Measurements from ENCODE around the gene RCCD1.

Gene RCCD1

DNA sequence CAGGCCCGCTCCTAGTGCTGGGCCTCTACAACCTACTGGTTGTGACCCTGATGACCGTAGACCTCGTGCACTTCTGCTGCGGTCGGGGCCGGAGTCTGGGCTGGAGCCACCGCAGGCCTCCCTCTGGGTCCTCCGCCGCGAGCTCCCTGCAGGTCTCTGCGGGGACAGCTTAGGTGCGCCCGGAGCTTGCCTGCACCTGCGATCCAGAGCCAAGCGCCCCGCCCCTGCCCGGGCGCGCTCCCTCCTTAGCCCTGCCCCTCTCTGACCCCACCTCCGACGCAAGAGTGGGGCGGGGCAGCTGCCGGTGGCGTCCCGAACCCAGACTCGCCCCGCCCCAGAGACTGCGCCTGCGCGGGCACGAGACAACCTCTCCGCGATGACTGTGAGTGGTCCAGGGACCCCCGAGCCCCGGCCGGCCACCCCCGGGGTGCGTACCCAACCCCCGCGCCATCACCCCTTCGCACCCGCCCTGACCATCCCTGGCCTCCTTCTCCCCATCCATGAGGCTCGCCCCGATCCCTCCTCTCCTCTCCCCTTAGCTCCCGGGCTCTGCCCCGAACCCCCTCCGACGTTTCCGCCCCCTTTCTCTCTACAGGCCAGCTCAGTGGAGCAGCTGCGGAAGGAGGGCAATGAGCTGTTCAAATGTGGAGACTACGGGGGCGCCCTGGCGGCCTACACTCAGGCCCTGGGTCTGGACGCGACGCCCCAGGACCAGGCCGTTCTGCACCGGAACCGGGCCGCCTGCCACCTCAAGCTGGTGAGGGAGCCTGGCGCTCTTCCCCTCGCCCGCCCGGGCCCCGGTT, 19.5 kb upstream of the RCCD1 start, which contains the start of gene UNC45A:
UNC45A (plus strand) TSS at position 337 of the 803 bp plus-strand sequence; CDS start at position 377, 40 bp downstream.
- peak; percentile 88 for DNase-seq (ENCODE audit: low spot score)
- peak within 1 kb of the TSS; percentile 83 for H3K14ac ChIP-seq (ENCODE audit: low read length)
- peak within 1 kb of the TSS; percentile 97 for H2AFZ ChIP-seq (ENCODE audit: low read length)
- WGBS, 2 donors (ENCODE audit: extremely low coverage in 2 of 2, insufficient read length in 2 of 2, insufficient replicate concordance in 1 of 2): no CpG with 5 or more reads among the region's 65 CpGs
- peak within 1 kb of the TSS; percentile 63 for H3K23ac ChIP-seq (ENCODE audit: low read depth, low read length, poor library complexity)
- H2BK12ac ChIP-seq (ENCODE audit: low read length): no peak within 1 kb of the TSS
- peaks cover 12 to 36% of the 10 kb centered on the region in 2 donors for H3K36me3 ChIP-seq (replicated peaks in 1 of 2; ENCODE audit: control insufficient read depth in 2 of 2, insufficient read depth in 2 of 2, low read length in 2 of 2)
- H3K9me3 ChIP-seq (replicated peaks in 1 of 2; ENCODE audit: control insufficient read depth in 2 of 2, insufficient read depth in 1 of 2, low read depth in 1 of 2, low read length in 2 of 2): no peaks in the 10 kb centered on the region
- H2BK5ac ChIP-seq (ENCODE audit: low read length): no peak within 1 kb of the TSS
- H3K27me3 ChIP-seq (ENCODE audit: control insufficient read depth in 3 of 3, insufficient read depth in 3 of 3, low read depth in 1 of 3, low read length in 3 of 3): peaks cover 0 to 5% (median 4%) of the 10 kb centered on the region in 3 experiments
- peak within 1 kb of the TSS; percentile 93 for H3K9ac ChIP-seq (ENCODE audit: low read depth, low read length, poor library complexity)
- peaks cover 14 to 15% of the 10 kb centered on the region in 2 donors for H3K4me1 ChIP-seq (ENCODE audit: control insufficient read depth in 2 of 2, insufficient read depth in 1 of 2, low read depth in 1 of 2, low read length in 2 of 2)
- no peak within 1 kb of the TSS for H4K8ac ChIP-seq (ENCODE audit: low read depth, low read length)
- peak within 1 kb of the TSS; percentile 99 for H3K4me2 ChIP-seq (ENCODE audit: insufficient read depth, low read length, poor library complexity, severe bottlenecking)
- H2BK15ac ChIP-seq (ENCODE audit: low read length): no peak within 1 kb of the TSS
- no peaks in the 10 kb centered on the region for H3K79me1 ChIP-seq (ENCODE audit: low read depth, low read length)
- H3K4me3 ChIP-seq (ENCODE audit: low read length in 2 of 2): peak within 1 kb of the TSS; percentile 74 to 90
- H3K4ac ChIP-seq (ENCODE audit: low read length): peak within 1 kb of the TSS; percentile 6
- peak within 1 kb of the TSS; percentile 94 for H3K18ac ChIP-seq (ENCODE audit: low read length)
- peak within 1 kb of the TSS; percentile 4 for H2AK5ac ChIP-seq (ENCODE audit: low read depth, low read length)
- no peak within 1 kb of the TSS for H3K27ac ChIP-seq (replicated peaks; ENCODE audit: low read length)
- no peak within 1 kb of the TSS for H4K91ac ChIP-seq (ENCODE audit: low read depth, low read length, poor library complexity)
- H2BK120ac ChIP-seq (ENCODE audit: low read depth, low read length): no peak within 1 kb of the TSS

GRCh38 chr15:90936823-90937222, 17.9 kb upstream of the RCCD1 start:
- no peak for DNase-seq (ENCODE audit: low spot score)
- Histone ChIP-seq H3K9ac (ENCODE audit: low read depth, low read length, poor library complexity) (no peak overlapping the region), H4K8ac (ENCODE audit: low read depth, low read length) (no peak overlapping the region), H3K36me3 (replicated peaks in 1 of 2; ENCODE audit: control insufficient read depth in 2 of 2, insufficient read depth in 2 of 2, low read length in 2 of 2) (peaks cover 22 to 50% of the 10 kb centered on the region in 2 donors), H3K23ac (ENCODE audit: low read depth, low read length, poor library complexity) (no peak overlapping the region), H2AK5ac (ENCODE audit: low read depth, low read length) (no peak overlapping the region), H3K4me1 (ENCODE audit: control insufficient read depth in 2 of 2, insufficient read depth in 1 of 2, low read depth in 1 of 2, low read length in 2 of 2) (peaks cover 13 to 14% of the 10 kb centered on the region in 2 donors), H3K18ac (ENCODE audit: low read length) (no peak overlapping the region), H3K27ac (replicated peaks; ENCODE audit: low read length) (no peak overlapping the region), H3K4me3 (ENCODE audit: low read length in 2 of 2) (no peak overlapping the region), H2AFZ (ENCODE audit: low read length) (no peak overlapping the region), H3K4me2 (ENCODE audit: insufficient read depth, low read length, poor library complexity, severe bottlenecking) (no peak overlapping the region), H2BK15ac (ENCODE audit: low read length) (no peak overlapping the region), H3K4ac (ENCODE audit: low read length) (no peak overlapping the region), H3K14ac (ENCODE audit: low read length) (no peak overlapping the region), H3K9me3 (replicated peaks in 1 of 2; ENCODE audit: control insufficient read depth in 2 of 2, insufficient read depth in 1 of 2, low read depth in 1 of 2, low read length in 2 of 2) (no peaks in the 10 kb centered on the region), H3K27me3 (ENCODE audit: control insufficient read depth in 3 of 3, insufficient read depth in 3 of 3, low read depth in 1 of 3, low read length in 3 of 3) (peaks cover 0 to 5% (median 4%) of the 10 kb centered on the region in 3 experiments), H4K91ac (ENCODE audit: low read depth, low read length, poor library complexity) (no peak overlapping the region), H2BK5ac (ENCODE audit: low read length) (no peak overlapping the region), H2BK120ac (ENCODE audit: low read depth, low read length) (no peak overlapping the region), H3K79me1 (ENCODE audit: low read depth, low read length) (no peaks in the 10 kb centered on the region), H2BK12ac (ENCODE audit: low read length) (no peak overlapping the region)
- no CpG with 5 or more reads among the region's 1 CpG for WGBS, 2 donors (ENCODE audit: extremely low coverage in 2 of 2, insufficient read length in 2 of 2, insufficient replicate concordance in 1 of 2)

DNA sequence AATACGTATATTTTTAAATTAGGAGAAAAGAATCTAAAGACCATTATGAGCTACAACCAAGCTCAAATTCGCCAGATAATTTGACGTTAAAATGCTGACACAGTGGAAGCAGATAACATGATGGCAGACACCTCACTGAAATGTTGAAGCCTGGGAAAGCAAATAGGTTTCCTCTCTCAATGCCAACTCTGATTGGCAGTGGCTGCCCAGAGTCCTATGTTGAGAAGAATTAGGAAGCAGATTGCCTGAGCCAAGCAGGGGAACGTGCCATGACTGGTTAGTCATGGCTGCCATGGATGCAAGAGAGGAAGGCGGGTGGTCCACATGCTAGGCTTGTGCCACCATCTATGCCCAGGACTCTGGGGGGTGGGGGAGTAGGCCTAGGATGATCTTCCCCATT, 16.4 kb upstream of the RCCD1 start:
- Histone ChIP-seq H2AFZ (ENCODE audit: low read length) (no peak overlapping the region), H3K4me2 (ENCODE audit: insufficient read depth, low read length, poor library complexity, severe bottlenecking) (no peak overlapping the region), H3K23ac (ENCODE audit: low read depth, low read length, poor library complexity) (no peak overlapping the region), H2BK5ac (ENCODE audit: low read length) (no peak overlapping the region), H2AK5ac (ENCODE audit: low read depth, low read length) (no peak overlapping the region), H3K27me3 (ENCODE audit: control insufficient read depth in 3 of 3, insufficient read depth in 3 of 3, low read depth in 1 of 3, low read length in 3 of 3) (peaks cover 0 to 5% (median 4%) of the 10 kb centered on the region in 3 experiments), H3K36me3 (replicated peaks in 1 of 2; ENCODE audit: control insufficient read depth in 2 of 2, insufficient read depth in 2 of 2, low read length in 2 of 2) (peaks cover 31 to 64% of the 10 kb centered on the region in 2 donors), H3K4me1 (ENCODE audit: control insufficient read depth in 2 of 2, insufficient read depth in 1 of 2, low read depth in 1 of 2, low read length in 2 of 2) (peaks cover 11 to 12% of the 10 kb centered on the region in 2 donors), H3K9me3 (replicated peaks in 1 of 2; ENCODE audit: control insufficient read depth in 2 of 2, insufficient read depth in 1 of 2, low read depth in 1 of 2, low read length in 2 of 2) (no peaks in the 10 kb centered on the region), H3K14ac (ENCODE audit: low read length) (no peak overlapping the region), H2BK12ac (ENCODE audit: low read length) (no peak overlapping the region), H3K4me3 (ENCODE audit: low read length in 2 of 2) (no peak overlapping the region), H3K27ac (replicated peaks; ENCODE audit: low read length) (no peak overlapping the region), H4K8ac (ENCODE audit: low read depth, low read length) (no peak overlapping the region), H3K79me1 (ENCODE audit: low read depth, low read length) (no peaks in the 10 kb centered on the region), H3K18ac (ENCODE audit: low read length) (no peak overlapping the region), H2BK15ac (ENCODE audit: low read length) (no peak overlapping the region), H3K9ac (ENCODE audit: low read depth, low read length, poor library complexity) (no peak overlapping the region), H4K91ac (ENCODE audit: low read depth, low read length, poor library complexity) (no peak overlapping the region), H3K4ac (ENCODE audit: low read length) (no peak overlapping the region), H2BK120ac (ENCODE audit: low read depth, low read length) (no peak overlapping the region)
- WGBS, 2 donors (ENCODE audit: extremely low coverage in 2 of 2, insufficient read length in 2 of 2, insufficient replicate concordance in 1 of 2): 100% methylated on average over 1 of the region's 5 CpGs; no CpG with 5 or more reads in 1 of the 2 donors
- no peak for DNase-seq (ENCODE audit: low spot score)

DNA sequence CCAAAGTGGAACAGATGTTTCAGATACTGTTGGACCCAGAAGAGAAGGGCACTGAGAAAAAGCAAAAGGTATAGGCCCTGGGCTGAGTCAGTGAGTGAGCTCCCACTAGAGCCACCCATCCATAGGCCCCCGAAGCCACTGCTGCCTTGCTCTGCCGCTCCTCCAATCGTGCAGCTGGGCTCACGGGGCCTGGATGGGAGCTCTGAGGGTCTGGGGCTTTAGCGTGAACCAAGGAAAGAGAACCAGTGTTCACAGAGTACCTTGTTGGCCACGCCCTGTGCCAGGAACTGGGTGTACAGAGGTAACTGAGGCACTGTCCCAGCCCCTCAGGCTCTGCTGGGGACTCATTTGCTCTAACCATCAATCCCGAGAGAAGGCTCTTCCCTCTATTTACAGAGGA, 14.9 kb upstream of the RCCD1 start:
- Histone ChIP-seq H3K27me3 (ENCODE audit: control insufficient read depth in 3 of 3, insufficient read depth in 3 of 3, low read depth in 1 of 3, low read length in 3 of 3) (no peaks in the 10 kb centered on the region), H4K8ac (ENCODE audit: low read depth, low read length) (no peak overlapping the region), H3K4me2 (ENCODE audit: insufficient read depth, low read length, poor library complexity, severe bottlenecking) (no peak overlapping the region), H3K9me3 (replicated peaks in 1 of 2; ENCODE audit: control insufficient read depth in 2 of 2, insufficient read depth in 1 of 2, low read depth in 1 of 2, low read length in 2 of 2) (no peaks in the 10 kb centered on the region), H3K9ac (ENCODE audit: low read depth, low read length, poor library complexity) (no peak overlapping the region), H3K23ac (ENCODE audit: low read depth, low read length, poor library complexity) (no peak overlapping the region), H2BK120ac (ENCODE audit: low read depth, low read length) (no peak overlapping the region), H3K4ac (ENCODE audit: low read length) (no peak overlapping the region), H2AFZ (ENCODE audit: low read length) (no peak overlapping the region), H4K91ac (ENCODE audit: low read depth, low read length, poor library complexity) (no peak overlapping the region), H3K14ac (ENCODE audit: low read length) (no peak overlapping the region), H3K18ac (ENCODE audit: low read length) (no peak overlapping the region), H2BK5ac (ENCODE audit: low read length) (no peak overlapping the region), H2BK12ac (ENCODE audit: low read length) (no peak overlapping the region), H3K4me1 (ENCODE audit: control insufficient read depth in 2 of 2, insufficient read depth in 1 of 2, low read depth in 1 of 2, low read length in 2 of 2) (peaks cover 7 to 8% of the 10 kb centered on the region in 2 donors), H3K4me3 (ENCODE audit: low read length in 2 of 2) (no peak overlapping the region), H3K27ac (replicated peaks; ENCODE audit: low read length) (no peak overlapping the region), H3K79me1 (ENCODE audit: low read depth, low read length) (no peaks in the 10 kb centered on the region), H2AK5ac (ENCODE audit: low read depth, low read length) (no peak overlapping the region), H3K36me3 (replicated peaks in 1 of 2; ENCODE audit: control insufficient read depth in 2 of 2, insufficient read depth in 2 of 2, low read length in 2 of 2) (peaks cover 38 to 79% of the 10 kb centered on the region in 2 donors), H2BK15ac (ENCODE audit: low read length) (no peak overlapping the region)
- no CpG with 5 or more reads among the region's 7 CpGs for WGBS, 2 donors (ENCODE audit: extremely low coverage in 2 of 2, insufficient read length in 2 of 2, insufficient replicate concordance in 1 of 2)
- no peak for DNase-seq (ENCODE audit: low spot score)

All from neuronal stem cell (in vitro differentiated cells).